HEK293 (cell line): ENCODE results near the gene EXD2.

Experiments
- CTCF ChIA-PET: fragments of 350-600 bp; formaldehyde crosslinking; extraction: SDS; loops from one replicate; lab custom pipeline; 2021; ENCODE audit warnings: antibody characterized with exemption; lab: Yijun Ruan, JAX
- POLR2A ChIA-PET: fragments of 300-600 bp; formaldehyde crosslinking; extraction: SDS; loops from one replicate; lab custom pipeline; 2020; ENCODE audit warnings: antibody characterized with exemption, inconsistent platforms; lab: Yijun Ruan, JAX
- H3K27ac ChIP-seq: fragments of 200-500 bp; sonication (Bioruptor generic); 2 replicates; pipeline ENCODE4 v1.5.1; 2014; ENCODE audit warnings: low read depth, low read length, control low read depth, inconsistent platforms; ENCODE audit errors: extremely low read depth
- H3K36me3 ChIP-seq, 2 experiments: fragments of 200-500 bp in 1 of 2; sonication (Bioruptor generic) in 1 of 2; 1 replicate in 1 of 2; 2 replicates in 1 of 2; pipeline ENCODE4 v1.5.1; 2014 to 2017; ENCODE audit warnings: inconsistent platforms in 2 of 2, low read length in 2 of 2; ENCODE audit not compliant: control insufficient read depth in 2 of 2, insufficient read depth in 1 of 2
- H3K4me1 ChIP-seq: fragments of 200-500 bp; sonication (Bioruptor generic); 2 replicates; pipeline ENCODE4 v1.5.1; 2014; ENCODE audit warnings: mild to moderate bottlenecking, low read length, inconsistent platforms; ENCODE audit not compliant: control insufficient read depth, insufficient read depth
- H3K4me3 ChIP-seq: 2 replicates; pipeline ENCODE4 v1.5.1; 2011; ENCODE audit warnings: low read depth, mild to moderate bottlenecking, control low read depth, low read length, moderate library complexity
- H3K9me3 ChIP-seq: fragments of 200-500 bp; sonication (Bioruptor generic); 2 replicates; pipeline ENCODE4 v1.5.1; 2014; ENCODE audit warnings: low read depth, low read length, inconsistent platforms; ENCODE audit not compliant: control insufficient read depth, insufficient read depth
- BCL11A ChIP-seq: fragments of 450-650 bp; formaldehyde crosslinking; IDR thresholded peaks from 2 replicates; pipeline ENCODE4 v1.5.1; 2016; ENCODE audit warnings: low read depth, missing biosample characterization, missing genetic modification characterization
- HOXC10 ChIP-seq: sonication (generic); formaldehyde crosslinking; IDR thresholded peaks from 2 replicates; pipeline ENCODE4 v1.8.1; 2023; ENCODE audit warnings: mild to moderate bottlenecking, missing genetic modification reagents
- KLF7 ChIP-seq: fragments of 450-650 bp; formaldehyde crosslinking; IDR thresholded peaks from 2 replicates; pipeline ENCODE4 v1.5.1; 2016; ENCODE audit warnings: missing biosample characterization, missing genetic modification characterization, borderline replicate concordance
- PRDM2 ChIP-seq: fragments of 450-650 bp; formaldehyde crosslinking; IDR thresholded peaks from 2 replicates; pipeline ENCODE4 v1.5.1; 2016; ENCODE audit warnings: missing biosample characterization, missing genetic modification characterization, borderline replicate concordance
- ZBTB11 ChIP-seq: fragments of 450-650 bp; formaldehyde crosslinking; conservative IDR thresholded peaks from 2 replicates; pipeline ENCODE4 v1.5.1; 2016; ENCODE audit warnings: low read depth, missing biosample characterization, missing genetic modification characterization
- ZBTB7A ChIP-seq: fragments of 450-650 bp; formaldehyde crosslinking; IDR thresholded peaks from 2 replicates; pipeline ENCODE4 v1.5.1; 2016; ENCODE audit warnings: low read depth, missing biosample characterization, missing genetic modification characterization
- ZNF10 ChIP-seq: fragments of 450-650 bp; formaldehyde crosslinking; IDR thresholded peaks from 2 replicates; pipeline ENCODE4 v1.5.1; 2017; ENCODE audit warnings: missing biosample characterization, missing genetic modification characterization
- ZNF140 ChIP-seq: fragments of 450-650 bp; formaldehyde crosslinking; IDR thresholded peaks from 2 replicates; pipeline ENCODE4 v1.5.1; 2016; ENCODE audit warnings: missing biosample characterization, missing genetic modification characterization
- ZNF302 ChIP-seq: fragments of 450-650 bp; formaldehyde crosslinking; IDR thresholded peaks from 2 replicates; pipeline ENCODE4 v1.5.1; 2016; ENCODE audit warnings: missing biosample characterization, missing genetic modification characterization, low read depth
- ZNF514 ChIP-seq: fragments of 450-650 bp; formaldehyde crosslinking; IDR thresholded peaks from 2 replicates; pipeline ENCODE4 v1.5.1; 2016; ENCODE audit warnings: missing biosample characterization, missing genetic modification characterization
- ZNF544 ChIP-seq: fragments of 450-650 bp; formaldehyde crosslinking; IDR thresholded peaks from 2 replicates; pipeline ENCODE4 v1.5.0; 2017; ENCODE audit warnings: missing biosample characterization, missing genetic modification characterization
- ZNF555 ChIP-seq: fragments of 450-650 bp; formaldehyde crosslinking; conservative IDR thresholded peaks from 2 replicates; pipeline ENCODE4 v1.5.1; 2017; ENCODE audit warnings: missing biosample characterization, mild to moderate bottlenecking, missing genetic modification characterization, inconsistent platforms
- ZNF561 ChIP-seq: fragments of 450-650 bp; IDR thresholded peaks from 2 replicates; pipeline ENCODE4 v1.5.1; 2018; ENCODE audit warnings: missing biosample characterization, missing genetic modification characterization, borderline replicate concordance
- ZNF600 ChIP-seq: fragments of 450-650 bp; formaldehyde crosslinking; IDR thresholded peaks from 2 replicates; pipeline ENCODE4 v1.5.1; 2016; ENCODE audit warnings: missing biosample characterization, missing genetic modification characterization
- ZNF629 ChIP-seq: fragments of 450-650 bp; formaldehyde crosslinking; IDR thresholded peaks from 2 replicates; pipeline ENCODE4 v1.5.1; 2017; ENCODE audit warnings: missing biosample characterization, missing genetic modification characterization
- ZNF645 ChIP-seq: fragments of 450-650 bp; formaldehyde crosslinking; IDR thresholded peaks from 2 replicates; pipeline ENCODE4; 2016; ENCODE audit warnings: missing biosample characterization, missing genetic modification characterization
- ZNF670 ChIP-seq: fragments of 450-650 bp; formaldehyde crosslinking; IDR thresholded peaks from 2 replicates; pipeline ENCODE4 v1.5.1; 2016; ENCODE audit warnings: missing biosample characterization, missing genetic modification characterization, low read depth
- ZNF692 ChIP-seq: fragments of 450-650 bp; formaldehyde crosslinking; IDR thresholded peaks from 2 replicates; pipeline ENCODE4 v1.5.1; 2016; ENCODE audit warnings: missing biosample characterization, missing genetic modification characterization
- ZNF707 ChIP-seq: fragments of 450-650 bp; formaldehyde crosslinking; IDR thresholded peaks from 2 replicates; pipeline ENCODE4 v1.5.1; 2016; ENCODE audit warnings: missing biosample characterization, missing genetic modification characterization
- ZNF791 ChIP-seq: fragments of 450-650 bp; formaldehyde crosslinking; IDR thresholded peaks from 2 replicates; pipeline ENCODE4 v1.5.1; 2016; ENCODE audit warnings: missing biosample characterization, missing genetic modification characterization
- ZNF792 ChIP-seq: fragments of 450-650 bp; formaldehyde crosslinking; IDR thresholded peaks from 2 replicates; pipeline ENCODE4 v1.5.1; 2016; ENCODE audit warnings: missing biosample characterization, missing genetic modification characterization
- ZNF830 ChIP-seq: fragments of 450-650 bp; IDR thresholded peaks from 2 replicates; pipeline ENCODE4 v1.5.0; 2018; ENCODE audit warnings: missing biosample characterization, missing genetic modification characterization, low read depth, mild to moderate bottlenecking, moderate library complexity
- ZXDB ChIP-seq: fragments of 450-650 bp; formaldehyde crosslinking; IDR thresholded peaks from 2 replicates; pipeline ENCODE4 v1.5.1; 2016; ENCODE audit warnings: missing biosample characterization, missing genetic modification characterization

The EXD2 gene

GRCh38 chr14:69152902-69153151 lies 38.5 kb upstream of the EXD2 start, which contains the start of gene DCAF5 (continued):
- TF ChIP-seq PRDM2 (no peak), ZXDB (tag by site-specific recombination) (no peak), ZNF707 (tag by site-specific recombination) (no peak), ZNF692 (tag by site-specific recombination) (no peak; the same call in 1 of the 2 replicates)

- peak overlapping the region; percentile 92 for H3K4me3 ChIP-seq
- POLR2A ChIA-PET: interaction anchor here (1.0 kb wide), 2 partner anchors 10 to 46 kb away, joined by 3 read pairs; no protein-coding TSS in a partner anchor
- H3K27ac ChIP-seq: peak overlapping the region; percentile 96
- peaks cover 19% of the 10 kb centered on the region for H3K4me1 ChIP-seq
- H3K9me3 ChIP-seq: no peaks in the 10 kb centered on the region
- CTCF ChIA-PET: interaction anchor here (0.6 to 4.4 kb wide), 4 partner anchors 21 to 423 kb away, joined by 3 to 24 read pairs (median 4); no protein-coding TSS in a partner anchor
- peaks cover 0 to 12% of the 10 kb centered on the region in 2 experiments; a peak in 2 of 3 replicates for H3K36me3 ChIP-seq
- TF ChIP-seq ZNF792 (tag by site-specific recombination) (no peak), ZNF830 (tag by site-specific recombination) (no peak), ZBTB7A (no peak), ZNF600 (tag by site-specific recombination) (no peak), ZNF791 (tag by site-specific recombination) (no peak), ZNF561 (tag by site-specific recombination) (peak; percentile 78; the same call in 1 of the 2 replicates), ZBTB11 (tag by site-specific recombination) (peak; percentile 78), ZNF645 (tag by site-specific recombination) (no peak), ZNF302 (tag by site-specific recombination) (no peak), ZNF629 (tag by site-specific recombination) (no peak), ZNF140 (tag by site-specific recombination) (no peak), ZNF544 (tag by site-specific recombination) (no peak), ZNF10 (tag by site-specific recombination) (no peak), ZNF514 (no peak), ZNF555 (tag by site-specific recombination) (no peak), ZNF670 (tag by site-specific recombination) (no peak), KLF7 (tag by site-specific recombination) (no peak), HOXC10 (CRISPR knock-in tag) (no peak), BCL11A (tag by site-specific recombination) (no peak)
Observed at GRCh38 chr14:69153152-69153872, 38.0 kb upstream of the EXD2 start.
